GM20000 (cell line): ENCODE data around the gene GPAT2.
"Not testable (repeated sequence)": the region's sequence is repeated elsewhere in the genome, so short reads cannot be mapped to it uniquely, and the experiment has no call there.

Experiments
- DNase-seq: peaks from one replicate; pipeline ENCODE4 v3.0.0; 2012; ENCODE audit warnings: low spot score
- CTCF ChIP-seq: IDR thresholded peaks from 2 replicates; pipeline ENCODE4 v1.5.1; 2012; ENCODE audit warnings: mild to moderate bottlenecking, control low read depth; ENCODE audit errors: extremely low read depth, missing control alignments

The GPAT2 gene

GRCh38 chr2:96065381-96065930, 30.7 kb upstream of the GPAT2 start:
- no peak for TF ChIP-seq CTCF
- no peak for DNase-seq

GRCh38 chr2:96064760-96065159, 30.0 kb upstream of the GPAT2 start:
- DNase-seq: not testable (repeated sequence)

GRCh38 chr2:96064047-96064675, 29.4 kb upstream of the GPAT2 start:
- DNase-seq: not testable (repeated sequence)

- DNase-seq: not testable (repeated sequence)
These were observed 28.6 kb upstream of the GPAT2 start for GRCh38 chr2:96063116-96063899.

- DNase-seq: not testable (repeated sequence)
These were observed 27.8 kb upstream of the GPAT2 start for GRCh38 chr2:96062483-96062882.

- DNase-seq: not testable (repeated sequence)
These were observed 27.2 kb upstream of the GPAT2 start for GRCh38 chr2:96061901-96062300.

- not testable (repeated sequence) for DNase-seq
These were observed 26.6 kb upstream of the GPAT2 start for GRCh38 chr2:96061197-96061817.

- not testable (repeated sequence) for DNase-seq
These were observed 25.6 kb upstream of the GPAT2 start for GRCh38 chr2:96060325-96060724.

- not testable (repeated sequence) for DNase-seq
These were observed 24.7 kb upstream of the GPAT2 start for GRCh38 chr2:96059443-96059842.

- not testable (repeated sequence) for DNase-seq
These were observed 21.1 kb upstream of the GPAT2 start for GRCh38 chr2:96055830-96056229.

- DNase-seq: not testable (repeated sequence)
These were observed 19.8 kb upstream of the GPAT2 start for GRCh38 chr2:96054537-96054936.

- DNase-seq: not testable (repeated sequence)
These were observed 18.7 kb upstream of the GPAT2 start for GRCh38 chr2:96053385-96053784.

- DNase-seq: not testable (repeated sequence)
These were observed 17.9 kb upstream of the GPAT2 start for GRCh38 chr2:96052632-96053031.

GRCh38 chr2:96049917-96050262, 15.2 kb upstream of the GPAT2 start:
- DNase-seq: not testable (repeated sequence)

GRCh38 chr2:96049049-96049916, 14.6 kb upstream of the GPAT2 start:
- DNase-seq: not testable (repeated sequence)

- DNase-seq: not testable (repeated sequence)
These were observed 838 bp upstream of the GPAT2 start for GRCh38 chr2:96035554-96035953.

GRCh38 chr2:96033997-96034396, 719 bp downstream of the GPAT2 start:
- not testable (repeated sequence) for DNase-seq

- not testable (repeated sequence) for DNase-seq
These were observed 6.9 kb downstream of the GPAT2 start for GRCh38 chr2:96027725-96028325.

GRCh38 chr2:96025755-96026154, 9.0 kb downstream of the GPAT2 start:
- DNase-seq: not testable (repeated sequence)
